Gastroesophageal sphincter (tissue), 3 donors: ENCODE measurements around the gene NLGN2.
"Not testable (repeated sequence)": the region's sequence is repeated elsewhere in the genome, so short reads cannot be mapped to it uniquely, and the experiment has no call there.

ENCODE experiments used
- CTCF ChIP-seq, 4 experiments: fragments of 200-600 bp in 2 of 4; fragments of 450-650 bp in 2 of 4; sonication (generic) in 1 of 4; IDR thresholded peaks; one replicate each; pipeline ENCODE4 v1.5.1; 2017 to 2019; ENCODE audit warnings: antibody characterized with exemption in 4 of 4, mild to moderate bottlenecking in 2 of 4, moderate library complexity in 2 of 4
- POLR2A ChIP-seq, 2 donors: fragments of 450-650 bp; IDR thresholded peaks; one replicate each; pipeline ENCODE4 v1.6.1; 2017; ENCODE audit warnings: antibody characterized with exemption in 2 of 2, mild to moderate bottlenecking in 2 of 2, moderate library complexity in 1 of 2
- POLR2AphosphoS5 ChIP-seq: sonication (generic); formaldehyde crosslinking; IDR thresholded peaks from one replicate; pipeline ENCODE4 v1.6.1; 2017; ENCODE audit warnings: antibody characterized with exemption

GRCh38 chr17:7368599-7368994, 39.0 kb upstream of the NLGN2 start:
- TF ChIP-seq CTCF (IDR thresholded peaks at IDR 0.05); POLR2AphosphoS5; POLR2A (IDR thresholded peaks at IDR 0.05): not testable (repeated sequence)
